Endometrium (tissue), 2 donors: Measurements from ENCODE around the gene ACOT8.
"Not testable (repeated sequence)": the region's sequence is repeated elsewhere in the genome, so short reads cannot be mapped to it uniquely, and the experiment has no call there.

ENCODE experiments used
- FAIRE-seq: peaks from 2 replicates; lab custom pipeline; 2012; peaks lifted over from hg19 to GRCh38; lab: Jason Lieb, UNC
- donor health status: control.
- donor health status: control.

The ACOT8 gene

GRCh38 chr20:45827030-45827652, 30.1 kb downstream of the ACOT8 start, which contains the start of gene TNNC2:
TNNC2 (minus strand) TSS chr20:45827312; CDS start chr20:45827248, 64 bp downstream.
- no peak for FAIRE-seq

GRCh38 chr20:45826381-45827019, 30.7 kb downstream of the ACOT8 start:
- FAIRE-seq = no peak

- no peak for FAIRE-seq
Measured at GRCh38 chr20:45823949-45824835, 33.0 kb downstream of the ACOT8 start.

GRCh38 chr20:45822857-45823256, 34.3 kb downstream of the ACOT8 start:
- no peak for FAIRE-seq

- FAIRE-seq = no peak
Measured at GRCh38 chr20:45821947-45822346, 35.2 kb downstream of the ACOT8 start.

GRCh38 chr20:45819466-45819865, 37.7 kb downstream of the ACOT8 start:
- no peak for FAIRE-seq

GRCh38 chr20:45818239-45818638, 39.0 kb downstream of the ACOT8 start:
- no peak for FAIRE-seq

GRCh38 chr20:45817376-45818194, 39.6 kb downstream of the ACOT8 start:
- no peak for FAIRE-seq

GRCh38 chr20:45816951-45817350, 40.2 kb downstream of the ACOT8 start:
- FAIRE-seq = no peak

GRCh38 chr20:45814314-45814713, 42.9 kb downstream of the ACOT8 start:
- FAIRE-seq = no peak

GRCh38 chr20:45813489-45813888, 43.7 kb downstream of the ACOT8 start:
- FAIRE-seq = no peak

GRCh38 chr20:45813006-45813340, 44.2 kb downstream of the ACOT8 start:
- no peak for FAIRE-seq

- peak; percentile 97 for FAIRE-seq
Measured at GRCh38 chr20:45812157-45813005, 44.8 kb downstream of the ACOT8 start, which contains the start of gene UBE2C. UBE2C (plus strand) TSS chr20:45812644; CDS start chr20:45812696, 52 bp downstream.

- no peak for FAIRE-seq
Measured at GRCh38 chr20:45810191-45810970, 46.8 kb downstream of the ACOT8 start.

GRCh38 chr20:45801851-45802250, 55.3 kb downstream of the ACOT8 start:
- FAIRE-seq = no peak

- FAIRE-seq = no peak
Measured at GRCh38 chr20:45798935-45799642, 58.1 kb downstream of the ACOT8 start.

- FAIRE-seq = not testable (repeated sequence)
Measured at GRCh38 chr20:45797955-45798354, 59.2 kb downstream of the ACOT8 start.

GRCh38 chr20:45797510-45797909, 59.7 kb downstream of the ACOT8 start:
- FAIRE-seq = not testable (repeated sequence)

- no peak for FAIRE-seq
Measured at GRCh38 chr20:45796337-45797065, 60.7 kb downstream of the ACOT8 start.
